ENCODE results near the gene DVL1. TPM values are rescaled to one million over a fixed set of nuclear protein-coding genes. Genes with fewer than 3 reads are reported as not detected.

Gene DVL1
- total RNA-seq, 1 donor from 2014 or later = 92.9 TPM

DNA sequence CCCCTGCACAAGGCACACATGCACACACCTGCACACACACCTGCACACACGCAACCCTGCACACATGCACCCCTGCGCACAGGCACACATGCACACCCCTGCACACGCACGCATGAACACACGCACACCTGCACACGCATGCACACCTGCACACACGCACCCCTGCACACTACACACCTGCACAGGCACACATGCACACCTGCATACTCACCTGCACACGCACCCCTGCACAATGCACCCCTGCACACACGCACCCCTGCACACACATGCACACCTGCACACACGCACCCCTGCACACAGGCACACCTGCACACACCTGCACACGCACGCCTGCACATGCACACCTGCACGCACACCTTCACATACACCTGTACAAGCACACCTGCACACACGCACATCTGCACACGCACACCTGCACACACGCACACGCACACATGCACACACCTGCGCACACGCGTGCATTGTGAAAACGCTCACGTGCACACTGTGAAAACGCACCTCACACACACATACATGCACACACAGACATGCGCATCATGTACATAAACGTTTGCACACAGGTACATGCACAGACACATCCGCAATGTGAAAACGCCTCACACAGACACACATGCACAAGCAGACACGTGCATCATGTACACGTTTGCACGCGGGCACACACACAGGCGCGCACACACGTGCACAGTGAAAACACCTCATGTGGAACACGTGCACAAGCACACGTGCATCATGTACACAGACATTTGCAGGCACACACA is 8.2 kb downstream of the DVL1 start:
- peaks cover 8% of the 10 kb centered on the region for H3K4me1 Mint-ChIP-seq (ENCODE audit: unreplicated experiment)
- H3K27ac Mint-ChIP-seq (ENCODE audit: unreplicated experiment) = no peak overlapping the region
- H3K27me3 Mint-ChIP-seq (ENCODE audit: unreplicated experiment) = no peaks in the 10 kb centered on the region
- no peak for DNase-seq (ENCODE audit: extremely low spot score, unreplicated experiment)
- TF ChIP-seq, protein P1, sequence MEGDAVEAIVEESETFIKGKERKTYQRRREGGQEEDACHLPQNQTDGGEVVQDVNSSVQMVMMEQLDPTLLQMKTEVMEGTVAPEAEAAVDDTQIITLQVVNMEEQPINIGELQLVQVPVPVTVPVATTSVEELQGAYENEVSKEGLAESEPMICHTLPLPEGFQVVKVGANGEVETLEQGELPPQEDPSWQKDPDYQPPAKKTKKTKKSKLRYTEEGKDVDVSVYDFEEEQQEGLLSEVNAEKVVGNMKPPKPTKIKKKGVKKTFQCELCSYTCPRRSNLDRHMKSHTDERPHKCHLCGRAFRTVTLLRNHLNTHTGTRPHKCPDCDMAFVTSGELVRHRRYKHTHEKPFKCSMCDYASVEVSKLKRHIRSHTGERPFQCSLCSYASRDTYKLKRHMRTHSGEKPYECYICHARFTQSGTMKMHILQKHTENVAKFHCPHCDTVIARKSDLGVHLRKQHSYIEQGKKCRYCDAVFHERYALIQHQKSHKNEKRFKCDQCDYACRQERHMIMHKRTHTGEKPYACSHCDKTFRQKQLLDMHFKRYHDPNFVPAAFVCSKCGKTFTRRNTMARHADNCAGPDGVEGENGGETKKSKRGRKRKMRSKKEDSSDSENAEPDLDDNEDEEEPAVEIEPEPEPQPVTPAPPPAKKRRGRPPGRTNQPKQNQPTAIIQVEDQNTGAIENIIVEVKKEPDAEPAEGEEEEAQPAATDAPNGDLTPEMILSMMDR (IDR thresholded peaks at IDR 0.05) = no peak
- H3K9me3 Mint-ChIP-seq (ENCODE audit: unreplicated experiment) = no peaks in the 10 kb centered on the region
- no peak overlapping the region for H3K4me3 Mint-ChIP-seq (ENCODE audit: unreplicated experiment)
- H3K36me3 Mint-ChIP-seq (ENCODE audit: unreplicated experiment) = peaks cover 8% of the 10 kb centered on the region

DNA sequence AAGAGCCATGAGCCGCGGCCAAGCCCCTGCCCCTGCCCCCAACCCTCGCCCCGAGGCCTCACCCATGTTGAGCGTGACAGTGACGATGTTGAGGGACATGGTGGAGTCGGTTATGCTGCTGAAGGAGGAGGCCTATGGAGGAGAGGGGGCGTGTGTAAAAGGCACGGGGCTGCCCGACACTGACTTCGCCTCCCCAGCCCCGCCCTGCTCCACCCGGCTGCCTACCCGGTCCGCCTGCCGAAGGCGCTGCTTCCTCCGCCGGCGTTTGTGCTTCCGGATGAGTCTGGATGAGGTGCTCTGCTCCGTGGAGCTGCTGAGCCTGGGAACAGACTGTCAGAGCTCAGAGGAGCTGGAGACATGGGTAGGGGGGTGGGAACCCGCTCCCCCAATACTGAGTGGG is 9.0 kb downstream of the DVL1 start:
- Mint-ChIP-seq H3K36me3 (ENCODE audit: unreplicated experiment) (peaks cover 8% of the 10 kb centered on the region), H3K27me3 (ENCODE audit: unreplicated experiment) (no peaks in the 10 kb centered on the region), H3K4me1 (ENCODE audit: unreplicated experiment) (peaks cover 6% of the 10 kb centered on the region), H3K27ac (ENCODE audit: unreplicated experiment) (no peak overlapping the region), H3K9me3 (ENCODE audit: unreplicated experiment) (no peaks in the 10 kb centered on the region), H3K4me3 (ENCODE audit: unreplicated experiment) (no peak overlapping the region)
- TF ChIP-seq, protein P1 (IDR thresholded peaks at IDR 0.05) = no peak
- no peak for DNase-seq (ENCODE audit: extremely low spot score, unreplicated experiment)

DNA sequence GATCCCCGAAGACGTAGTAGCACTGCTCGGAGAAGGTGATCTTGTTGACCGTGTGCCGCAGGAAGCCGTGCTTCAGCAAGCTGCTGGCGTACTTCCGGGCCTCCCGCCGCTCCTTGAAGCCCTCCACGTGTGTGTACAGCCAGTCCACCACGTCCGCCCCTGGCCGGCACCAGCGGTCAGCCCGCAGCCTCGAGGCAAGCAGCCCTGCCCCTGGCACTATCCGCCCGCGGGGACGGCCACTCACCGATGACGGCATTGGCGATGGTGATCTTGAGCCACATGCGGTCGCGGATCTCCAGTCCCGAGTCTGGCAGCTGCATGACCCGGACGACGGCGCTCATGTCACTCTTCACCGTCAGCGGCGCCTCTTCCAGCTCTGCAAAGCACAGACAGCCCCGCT is 10.9 kb downstream of the DVL1 start:
- no peak overlapping the region for H3K4me3 Mint-ChIP-seq (ENCODE audit: unreplicated experiment)
- H3K36me3 Mint-ChIP-seq (ENCODE audit: unreplicated experiment) = peaks cover 8% of the 10 kb centered on the region
- TF ChIP-seq, protein P1 (IDR thresholded peaks at IDR 0.05) = no peak
- no peaks in the 10 kb centered on the region for H3K4me1 Mint-ChIP-seq (ENCODE audit: unreplicated experiment)
- DNase-seq (ENCODE audit: extremely low spot score, unreplicated experiment) = no peak
- no peaks in the 10 kb centered on the region for H3K9me3 Mint-ChIP-seq (ENCODE audit: unreplicated experiment)
- H3K27me3 Mint-ChIP-seq (ENCODE audit: unreplicated experiment) = no peaks in the 10 kb centered on the region
- H3K27ac Mint-ChIP-seq (ENCODE audit: unreplicated experiment) = no peak overlapping the region

DNA sequence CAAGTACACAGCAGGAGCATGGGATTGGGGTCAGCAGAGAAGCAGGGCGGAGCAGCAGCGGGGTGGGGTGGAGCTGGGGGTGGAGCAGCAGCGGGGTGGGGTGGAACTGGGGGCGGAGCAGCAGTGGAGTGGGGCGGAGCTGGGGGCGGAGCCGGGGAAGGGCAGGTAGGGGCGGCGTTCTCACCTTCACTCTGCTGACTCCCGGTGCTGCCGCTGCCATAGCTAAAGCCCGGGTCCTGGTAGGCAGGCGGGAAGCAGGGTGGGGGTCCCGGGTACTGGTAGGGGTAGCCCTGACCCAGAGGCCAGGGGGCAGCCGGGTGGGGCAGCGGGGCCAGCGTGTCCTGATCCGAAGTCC is 11.4 kb downstream of the DVL1 start:
- Mint-ChIP-seq H3K4me1 (ENCODE audit: unreplicated experiment) (no peaks in the 10 kb centered on the region), H3K36me3 (ENCODE audit: unreplicated experiment) (peaks cover 8% of the 10 kb centered on the region), H3K27me3 (ENCODE audit: unreplicated experiment) (no peaks in the 10 kb centered on the region), H3K9me3 (ENCODE audit: unreplicated experiment) (no peaks in the 10 kb centered on the region), H3K4me3 (ENCODE audit: unreplicated experiment) (no peak overlapping the region), H3K27ac (ENCODE audit: unreplicated experiment) (no peak overlapping the region)
- TF ChIP-seq, protein P1 (IDR thresholded peaks at IDR 0.05) = no peak
- no peak for DNase-seq (ENCODE audit: extremely low spot score, unreplicated experiment)

DNA sequence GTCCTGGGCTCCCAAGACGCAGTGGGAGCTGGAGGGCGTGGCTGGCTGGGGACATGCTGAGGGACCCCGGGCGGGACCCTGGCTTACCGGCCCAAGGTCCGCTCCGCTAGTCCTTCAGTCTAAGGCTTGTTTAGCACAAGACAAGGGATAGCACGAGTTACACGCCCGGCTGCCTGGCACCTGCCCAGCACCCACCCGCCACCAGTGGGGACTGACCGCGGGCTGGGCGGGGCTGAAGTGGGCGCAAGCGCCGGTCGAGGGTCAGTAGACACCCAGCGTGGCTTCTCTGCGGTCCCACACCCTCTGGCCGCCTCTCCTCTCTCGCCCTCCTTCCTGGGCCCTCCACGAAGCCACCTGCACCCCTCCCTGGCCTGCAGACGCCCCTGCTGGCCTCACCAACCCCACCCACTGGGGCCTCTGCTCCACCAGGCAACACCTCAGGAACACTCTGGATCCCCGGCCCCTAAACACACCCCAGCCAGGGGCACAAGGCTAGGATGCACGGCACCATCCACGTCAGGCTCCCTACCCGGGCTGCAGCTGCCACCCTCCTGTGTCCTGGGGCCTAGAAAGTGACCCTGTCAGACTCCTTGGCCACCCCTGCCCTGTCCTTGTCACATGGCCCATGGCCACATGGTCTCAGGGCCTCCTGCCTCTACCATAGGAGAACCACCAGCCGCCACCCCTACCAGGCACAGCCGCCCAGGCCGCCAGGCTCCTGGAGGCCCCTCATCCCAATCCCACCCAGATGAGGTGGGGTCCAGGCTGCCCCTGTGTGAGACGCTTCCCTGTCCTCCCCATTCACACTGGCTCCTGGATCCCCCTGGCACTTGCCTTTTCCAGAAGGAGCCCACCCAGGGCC is 12.1 kb downstream of the DVL1 start:
- Mint-ChIP-seq H3K27ac (ENCODE audit: unreplicated experiment) (no peak overlapping the region), H3K36me3 (ENCODE audit: unreplicated experiment) (peaks cover 8% of the 10 kb centered on the region), H3K4me1 (ENCODE audit: unreplicated experiment) (no peaks in the 10 kb centered on the region), H3K27me3 (ENCODE audit: unreplicated experiment) (no peaks in the 10 kb centered on the region), H3K4me3 (ENCODE audit: unreplicated experiment) (no peak overlapping the region), H3K9me3 (ENCODE audit: unreplicated experiment) (no peaks in the 10 kb centered on the region)
- DNase-seq (ENCODE audit: extremely low spot score, unreplicated experiment) = no peak
- TF ChIP-seq, protein P1 (IDR thresholded peaks at IDR 0.05) = no peak
